SK-N-SH (cell line): ENCODE measurements around the gene PCSK5. TPM values are rescaled to one million over a fixed set of nuclear protein-coding genes. Genes with fewer than 3 reads are reported as not detected.

ENCODE experiments used
- CTCF ChIA-PET: fragments of 300-600, 350-600 bp; formaldehyde crosslinking; extraction: SDS; loops from one replicate; lab custom pipeline; 2021; lab: Yijun Ruan, JAX
- POLR2A ChIA-PET: fragments of 350-600 bp; sonication (Branson Sonifier 250); formaldehyde crosslinking; extraction: SDS; loops from one replicate; lab custom pipeline; 2020; ENCODE audit warnings: antibody characterized with exemption, inconsistent platforms; lab: Yijun Ruan, JAX
- DNase-seq: peaks from one replicate; pipeline ENCODE4 v3.0.0; 2012
- H2AFZ ChIP-seq: fragments of 200-600 bp; sonication (generic); 2 replicates; pipeline ENCODE4 v1.8.1; 2016; ENCODE audit warnings: antibody characterized with exemption, mild to moderate bottlenecking, low read depth
- H3F3A ChIP-seq: fragments of 200-600 bp; sonication (generic); replicated peaks from 2 replicates; pipeline ENCODE3; 2016; ENCODE audit warnings: antibody characterized with exemption, mild to moderate bottlenecking; ENCODE audit not compliant: insufficient read depth
- H3K27ac ChIP-seq, 2 experiments: fragments of 200-500 bp in 1 of 2; fragments of 200-600 bp in 1 of 2; sonication (Bioruptor generic) in 1 of 2; sonication (generic), shearing (Covaris generic) in 1 of 2; 2 replicates each; pipeline versions ENCODE4 v1.5.1 to v1.6.1; 2014 to 2016; ENCODE audit warnings: low read depth in 2 of 2, inconsistent platforms in 1 of 2, low read length in 1 of 2, mild to moderate bottlenecking in 1 of 2, mixed read lengths in 1 of 2
- H3K27me3 ChIP-seq: fragments of 200-600 bp; sonication (generic), shearing (Covaris generic); 2 replicates; pipeline ENCODE4 v1.6.1; 2016; ENCODE audit warnings: mixed run types; ENCODE audit not compliant: insufficient read depth
- H3K36me3 ChIP-seq, 2 experiments: fragments of 200-500 bp in 1 of 2; fragments of 200-600 bp in 1 of 2; sonication (Bioruptor generic) in 1 of 2; sonication (generic) in 1 of 2; replicated peaks in 1 of 2; 2 replicates each; pipeline versions ENCODE3 to v1.5.1; 2014 to 2016; ENCODE audit warnings: low read length in 1 of 2, mild to moderate bottlenecking in 1 of 2; ENCODE audit not compliant: insufficient read depth in 2 of 2, control insufficient read depth in 1 of 2
- H3K4me1 ChIP-seq, 2 experiments: fragments of 200-500 bp in 1 of 2; fragments of 200-600 bp in 1 of 2; sonication (Bioruptor generic) in 1 of 2; sonication (generic), shearing (Covaris generic) in 1 of 2; 2 replicates each; pipeline versions ENCODE4 v1.5.1 to v1.6.1; 2014 to 2016; ENCODE audit warnings: low read depth in 1 of 2, low read length in 1 of 2, mixed run types in 1 of 2; ENCODE audit not compliant: insufficient read depth in 2 of 2, control insufficient read depth in 1 of 2
- H3K4me2 ChIP-seq: fragments of 200-600 bp; sonication (generic), shearing (Covaris generic); 2 replicates; pipeline ENCODE4 v1.6.1; 2017; ENCODE audit warnings: mixed run types
- H3K4me3 ChIP-seq, 2 experiments: fragments of 200-500 bp in 1 of 2; fragments of 200-600 bp in 1 of 2; sonication (Bioruptor generic) in 1 of 2; sonication (generic), shearing (Covaris generic) in 1 of 2; 2 replicates each; pipeline versions ENCODE4 v1.5.1 to v1.8.1; 2014 to 2016; ENCODE audit warnings: low read depth in 2 of 2, inconsistent platforms in 1 of 2, low read length in 1 of 2, mild to moderate bottlenecking in 1 of 2, mixed read lengths in 1 of 2, moderate library complexity in 1 of 2
- H3K79me2 ChIP-seq: fragments of 200-600 bp; sonication (generic); 2 replicates; pipeline ENCODE4 v1.8.1; 2017; ENCODE audit warnings: mild to moderate bottlenecking; ENCODE audit not compliant: insufficient read depth
- H3K9ac ChIP-seq: fragments of 200-600 bp; sonication (generic); 2 replicates; pipeline ENCODE4 v1.6.1; 2017; ENCODE audit warnings: mixed run types
- H3K9me2 ChIP-seq: fragments of 200-600 bp; sonication (generic); 2 replicates; pipeline ENCODE4 v1.6.1; 2017; ENCODE audit warnings: mixed run types
- H3K9me3 ChIP-seq: fragments of 200-600 bp; sonication (generic); 2 replicates; pipeline ENCODE4 v1.6.1; 2017; ENCODE audit warnings: mixed run types, mild to moderate bottlenecking, moderate library complexity
- H4K20me1 ChIP-seq: fragments of 200-600 bp; sonication (generic); 2 replicates; pipeline ENCODE4 v1.6.1; 2017; ENCODE audit warnings: mild to moderate bottlenecking, mixed run types; ENCODE audit not compliant: insufficient read depth
- CHD2 ChIP-seq: fragments of 150-350 bp; IDR thresholded peaks from 2 replicates; pipeline ENCODE4 v1.6.1; 2018; ENCODE audit warnings: low read length; ENCODE audit not compliant: partially characterized antibody
- CTCF ChIP-seq: fragments of 200-600 bp; sonication (generic); IDR thresholded peaks from 2 replicates; pipeline ENCODE4 v1.6.1; 2017; ENCODE audit warnings: antibody characterized with exemption, mild to moderate bottlenecking, moderate library complexity
- EZH2phosphoT487 ChIP-seq: fragments of 200-600 bp; sonication (generic); IDR thresholded peaks from 2 replicates; pipeline ENCODE4 v1.6.1; 2017; ENCODE audit warnings: low read depth, mixed run types, mild to moderate bottlenecking, antibody characterized with exemption, moderate library complexity, borderline replicate concordance
- FOSL2 ChIP-seq: IDR thresholded peaks from 2 replicates; pipeline ENCODE4 v1.4.0; 2012; ENCODE audit warnings: low read depth, mild to moderate bottlenecking, moderate library complexity, borderline replicate concordance
- GABPA ChIP-seq: IDR thresholded peaks from 2 replicates; pipeline ENCODE4 v1.4.0; 2012; ENCODE audit warnings: low read depth, mild to moderate bottlenecking
- GATA2 ChIP-seq: sonication (generic); formaldehyde crosslinking; IDR thresholded peaks from 2 replicates; pipeline ENCODE4 v1.5.0; 2020; ENCODE audit warnings: mild to moderate bottlenecking, missing genetic modification reagents
- JUND ChIP-seq: IDR thresholded peaks from 2 replicates; pipeline ENCODE4 v1.4.0; 2012
- MAX ChIP-seq: IDR thresholded peaks from 2 replicates; pipeline ENCODE4 v1.4.0; 2012; ENCODE audit warnings: low read depth
- MXI1 ChIP-seq: IDR thresholded peaks from 2 replicates; pipeline ENCODE4 v1.6.1; 2012; ENCODE audit warnings: mild to moderate bottlenecking, low read depth, low read length, improper control_type of control experiment
- NFIC ChIP-seq: IDR thresholded peaks from 2 replicates; pipeline ENCODE4 v1.4.0; 2012; ENCODE audit warnings: borderline replicate concordance
- PBX3 ChIP-seq: IDR thresholded peaks from 2 replicates; pipeline ENCODE4; 2012
- POLR2AphosphoS5 ChIP-seq: IDR thresholded peaks from 2 replicates; pipeline ENCODE4 v1.6.1; 2012; ENCODE audit warnings: low read depth, low read length
- RCOR1 ChIP-seq: fragments of 150-350 bp; IDR thresholded peaks from 2 replicates; pipeline ENCODE4 v1.6.1; 2017; ENCODE audit warnings: antibody characterized with exemption, low read length
- RXRA ChIP-seq: IDR thresholded peaks from 2 replicates; pipeline ENCODE4 v1.4.0; 2012; ENCODE audit warnings: low read depth, mild to moderate bottlenecking, borderline replicate concordance
- SMC3 ChIP-seq: IDR thresholded peaks from 2 replicates; pipeline ENCODE4 v1.6.1; 2012; ENCODE audit warnings: low read depth, low read length, improper control_type of control experiment
- TAF1 ChIP-seq: IDR thresholded peaks from 2 replicates; pipeline ENCODE4 v1.6.1; 2012; ENCODE audit warnings: low read depth, mild to moderate bottlenecking, low read length, moderate library complexity, borderline replicate concordance
- TEAD4 ChIP-seq: IDR thresholded peaks from 2 replicates; pipeline ENCODE4 v1.4.0; 2012; ENCODE audit warnings: mild to moderate bottlenecking, borderline replicate concordance; ENCODE audit not compliant: insufficient read depth
- YY1 ChIP-seq: IDR thresholded peaks from 2 replicates; pipeline ENCODE4 v1.4.0; 2012; ENCODE audit warnings: low read depth, mild to moderate bottlenecking
- ZBTB33 ChIP-seq: IDR thresholded peaks from 2 replicates; pipeline ENCODE4 v1.4.0; 2012; ENCODE audit warnings: low read depth, borderline replicate concordance
- WGBS: methylation state at CpG from one replicate; pipeline ENCODE4 v1.1.6; 2017; ENCODE audit warnings: low lambda C conversion rate; 5-methylcytosine and 5-hydroxymethylcytosine counted together
- polyA plus RNA-seq, 3 experiments: library from polyadenylated mRNA; depleted of rRNA; stranded (reverse); fragments of >200 nt; gene quantifications; 2 replicates each; pipeline ENCODE4 v1.2.3, GENCODE V29; 2012

PCSK5 gene
- polyA plus RNA-seq, 1 of the 3 experiments (the other 2 are of a cell fraction), result 0.08 TPM

GRCh38 chr9:76218886-76219445, 328.5 kb downstream of the PCSK5 start:
- POLR2A ChIA-PET, result no interaction called here
- H3K9me3 ChIP-seq, result no peaks in the 10 kb centered on the region
- no peak overlapping the region for H3K27ac ChIP-seq
- peak overlapping the region; percentile 62; the same call in 1 of the 2 replicates for H2AFZ ChIP-seq
- peaks cover 4% of the 10 kb centered on the region; the same call in 1 of the 2 replicates for H3K27me3 ChIP-seq
- H3K4me1 ChIP-seq, result peaks cover 0 to 15% of the 10 kb centered on the region in 2 experiments; a peak in 1 of 4 replicates
- no peak for DNase-seq
- H3K4me2 ChIP-seq, result peak overlapping the region; percentile 50
- no peak overlapping the region for H3K4me3 ChIP-seq
- no peaks in the 10 kb centered on the region for H3K36me3 ChIP-seq
- 36% methylated on average over 9 of the region's 9 CpGs for WGBS
- no peaks in the 10 kb centered on the region for H4K20me1 ChIP-seq
- H3K9ac ChIP-seq, result no peak overlapping the region
- TF ChIP-seq PBX3 (no peak), GABPA (no peak), FOSL2 (no peak), RCOR1 (no peak), EZH2phosphoT487 (no peak), TEAD4 (no peak), CHD2 (no peak), POLR2AphosphoS5 (no peak), NFIC (no peak), JUND (no peak), RXRA (no peak), ZBTB33 (no peak), MXI1 (no peak)
- H3K79me2 ChIP-seq, result no peaks in the 10 kb centered on the region
- no peaks in the 10 kb centered on the region for H3K9me2 ChIP-seq
- CTCF ChIA-PET, result no interaction called here
- peaks cover 3% of the 10 kb centered on the region for H3F3A ChIP-seq

GRCh38 chr9:76219560-76220151, 329.2 kb downstream of the PCSK5 start:
- no peak overlapping the region for H3K4me3 ChIP-seq
- no peaks in the 10 kb centered on the region for H3K9me3 ChIP-seq
- no peak overlapping the region for H2AFZ ChIP-seq
- H3K4me1 ChIP-seq, result peaks cover 0 to 13% of the 10 kb centered on the region in 2 experiments; a peak in 1 of 4 replicates
- peaks cover 3% of the 10 kb centered on the region for H3F3A ChIP-seq
- no peak overlapping the region for H3K9ac ChIP-seq
- TF ChIP-seq SMC3, result 0 out of 2 replicates have a peak, but pooled peaks have one; percentile 9
- no peak for TF ChIP-seq GATA2
- TF ChIP-seq MAX, result no peak
- no peak for TF ChIP-seq YY1
- TF ChIP-seq CTCF, result peak; percentile 57
- no peak for TF ChIP-seq TEAD4
- TF ChIP-seq TAF1, result no peak
- peak; percentile 1 for DNase-seq
- peak overlapping the region; percentile 50; the same call in 1 of the 2 replicates for H3K4me2 ChIP-seq
- ChIA-PET POLR2A (no interaction called here), CTCF (no interaction called here)
- WGBS, result 18% methylated on average over 11 of the region's 11 CpGs
- no peaks in the 10 kb centered on the region for H3K79me2 ChIP-seq
- peaks cover 4% of the 10 kb centered on the region; the same call in 1 of the 2 replicates for H3K27me3 ChIP-seq
- no peaks in the 10 kb centered on the region for H4K20me1 ChIP-seq
- H3K36me3 ChIP-seq, result no peaks in the 10 kb centered on the region
- no peaks in the 10 kb centered on the region for H3K9me2 ChIP-seq
- H3K27ac ChIP-seq, result no peak overlapping the region
